ENCODE data around the gene NQO2.
A peak's percentile ranks its signal among the peaks of the same experiment; 100 is the strongest.
"Not testable (repeated sequence)": the region's sequence is repeated elsewhere in the genome, so short reads cannot be mapped to it uniquely, and the experiment has no call there.

The NQO2 gene

GRCh38 chr6:2988426-2989331 lies 11.0 kb upstream of the NQO2 start:
- Histone ChIP-seq H3K27ac (ENCODE audit: low read depth, low read length) (peak overlapping the region; percentile 98), H3K36me3 (ENCODE audit: control insufficient read depth in 5 of 5, insufficient read depth in 5 of 5, low read length in 5 of 5) (no peaks in the 10 kb centered on the region), H3K4me1 (ENCODE audit: control insufficient read depth in 5 of 5, insufficient read depth in 5 of 5, low read length in 5 of 5) (peaks cover 11 to 39% (median 29%) of the 10 kb centered on the region in 5 donors), H3K9ac (ENCODE audit: low read length in 5 of 5) (peak overlapping the region; percentile 66 to 96 (median 76)), H3K9me3 (ENCODE audit: control insufficient read depth in 5 of 5, low read length in 5 of 5) (no peaks in the 10 kb centered on the region), H3K4me3 (ENCODE audit: low read depth in 1 of 5, low read length in 5 of 5) (peak overlapping the region; percentile 81 to 96 (median 88)), H3K27me3 (ENCODE audit: control insufficient read depth in 5 of 5, insufficient read depth in 4 of 5, low read length in 5 of 5) (no peaks in the 10 kb centered on the region)

DNA sequence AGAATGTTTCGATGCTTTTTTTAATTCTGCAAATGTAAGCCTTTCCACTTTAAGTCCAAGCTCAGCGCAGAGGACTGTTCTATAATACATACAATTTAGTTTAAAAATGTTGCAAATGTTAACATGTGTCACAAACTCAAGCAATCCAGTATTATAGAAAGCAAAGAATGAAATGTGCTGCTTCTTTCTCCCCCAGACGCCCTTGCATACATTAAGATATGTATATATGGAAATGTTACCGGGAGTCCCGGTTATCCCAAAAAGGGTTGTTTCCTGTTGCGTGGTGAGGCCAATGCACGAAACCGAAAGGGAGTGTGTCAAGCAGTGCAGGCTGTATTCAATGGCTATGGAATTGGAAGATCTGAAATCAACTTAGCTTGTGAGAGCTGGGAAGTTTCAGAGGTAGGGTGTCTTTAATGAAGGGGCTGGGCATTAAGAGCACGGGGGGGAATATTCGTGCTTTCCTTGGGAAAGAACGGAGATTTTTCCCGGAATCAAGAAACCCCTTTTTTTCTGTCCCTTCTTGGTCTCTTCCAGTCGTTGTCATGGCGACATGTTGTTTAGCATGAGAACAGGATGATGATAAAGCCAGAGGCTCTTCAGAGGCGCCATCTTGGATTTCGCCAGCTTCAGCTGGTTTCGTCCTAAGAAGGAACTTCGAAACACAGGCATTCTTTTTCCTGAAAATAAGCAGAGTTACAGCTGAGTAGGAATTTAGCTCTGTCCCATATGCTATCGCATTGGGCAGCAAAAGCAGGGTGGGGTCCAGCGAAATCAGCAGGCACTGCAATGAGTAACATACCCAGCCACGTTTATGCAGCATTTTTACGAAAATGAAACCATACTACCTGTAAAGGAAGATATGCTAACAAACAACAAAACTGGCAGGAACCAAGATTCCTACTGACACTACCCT lies 10.1 kb upstream of the NQO2 start:
- peak overlapping the region; percentile 81 to 96 (median 88) for H3K4me3 ChIP-seq (ENCODE audit: low read depth in 1 of 5, low read length in 5 of 5)
- H3K27ac ChIP-seq (ENCODE audit: low read depth, low read length), result peak overlapping the region; percentile 98
- no peaks in the 10 kb centered on the region for H3K27me3 ChIP-seq (ENCODE audit: control insufficient read depth in 5 of 5, insufficient read depth in 4 of 5, low read length in 5 of 5)
- peaks cover 11 to 39% (median 29%) of the 10 kb centered on the region in 5 donors for H3K4me1 ChIP-seq (ENCODE audit: control insufficient read depth in 5 of 5, insufficient read depth in 5 of 5, low read length in 5 of 5)
- H3K9me3 ChIP-seq (ENCODE audit: control insufficient read depth in 5 of 5, low read length in 5 of 5), result no peaks in the 10 kb centered on the region
- H3K9ac ChIP-seq (ENCODE audit: low read length in 5 of 5), result peak overlapping the region; percentile 75 to 96 (median 89)
- peaks cover 0 to 3% (median 0%) of the 10 kb centered on the region in 5 donors for H3K36me3 ChIP-seq (ENCODE audit: control insufficient read depth in 5 of 5, insufficient read depth in 5 of 5, low read length in 5 of 5)

DNA sequence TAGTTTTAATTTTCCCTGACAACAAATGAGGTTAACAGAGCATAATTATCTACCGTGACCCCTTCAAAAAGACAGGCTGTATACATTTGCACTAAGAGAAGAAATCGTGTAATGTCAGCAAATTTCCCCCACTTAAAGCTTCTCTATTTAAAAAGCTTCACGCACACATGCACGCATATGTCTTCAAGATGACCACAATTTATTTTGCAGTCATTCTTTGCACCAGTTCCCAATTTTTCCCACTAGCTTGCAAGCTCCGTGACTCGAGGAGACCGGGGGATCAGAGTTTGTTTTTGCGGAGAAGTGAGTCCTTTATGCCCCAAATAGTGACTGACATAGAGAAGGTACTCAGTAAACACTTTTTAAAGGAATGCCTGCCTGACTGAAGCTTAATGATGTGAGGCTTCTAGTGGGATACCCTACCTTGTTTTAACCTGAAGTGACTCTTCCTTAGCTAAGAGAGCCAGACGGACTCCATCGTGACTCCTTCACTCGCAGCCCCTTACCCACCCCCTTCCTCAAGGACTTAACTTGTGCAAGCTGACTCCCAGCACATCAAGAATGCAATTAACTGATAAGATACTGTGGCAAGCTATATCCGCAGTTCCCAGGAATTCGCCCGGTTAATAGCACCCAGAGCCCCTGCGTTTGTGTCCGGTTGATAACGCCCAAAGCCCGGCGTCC lies 9.3 kb upstream of the NQO2 start:
- Histone ChIP-seq H3K27ac (ENCODE audit: low read depth, low read length) (peak overlapping the region; percentile 98), H3K27me3 (ENCODE audit: control insufficient read depth in 5 of 5, insufficient read depth in 4 of 5, low read length in 5 of 5) (no peaks in the 10 kb centered on the region), H3K36me3 (ENCODE audit: control insufficient read depth in 5 of 5, insufficient read depth in 5 of 5, low read length in 5 of 5) (peaks cover 0 to 3% (median 0%) of the 10 kb centered on the region in 5 donors), H3K9me3 (ENCODE audit: control insufficient read depth in 5 of 5, low read length in 5 of 5) (no peaks in the 10 kb centered on the region), H3K4me1 (ENCODE audit: control insufficient read depth in 5 of 5, insufficient read depth in 5 of 5, low read length in 5 of 5) (peaks cover 11 to 39% (median 29%) of the 10 kb centered on the region in 5 donors), H3K4me3 (ENCODE audit: low read depth in 1 of 5, low read length in 5 of 5) (peak overlapping the region; percentile 81 to 96 (median 88)), H3K9ac (ENCODE audit: low read length in 5 of 5) (peak overlapping the region; percentile 75 to 96 (median 89))

- Histone ChIP-seq H3K36me3 (ENCODE audit: control insufficient read depth in 5 of 5, insufficient read depth in 5 of 5, low read length in 5 of 5) (peaks cover 0 to 3% (median 0%) of the 10 kb centered on the region in 5 donors), H3K27me3 (ENCODE audit: control insufficient read depth in 5 of 5, insufficient read depth in 4 of 5, low read length in 5 of 5) (no peaks in the 10 kb centered on the region), H3K4me1 (ENCODE audit: control insufficient read depth in 5 of 5, insufficient read depth in 5 of 5, low read length in 5 of 5) (peaks cover 11 to 39% (median 29%) of the 10 kb centered on the region in 5 donors), H3K9ac (ENCODE audit: low read length in 5 of 5) (peak overlapping the region; percentile 34 to 96 (median 76)), H3K27ac (ENCODE audit: low read depth, low read length) (peak overlapping the region; percentile 98), H3K4me3 (ENCODE audit: low read depth in 1 of 5, low read length in 5 of 5) (peak overlapping the region; percentile 81 to 96 (median 88)), H3K9me3 (ENCODE audit: control insufficient read depth in 5 of 5, low read length in 5 of 5) (no peaks in the 10 kb centered on the region)
Observed at GRCh38 chr6:2990932-2991506, 8.7 kb upstream of the NQO2 start.

- Histone ChIP-seq H3K36me3 (ENCODE audit: control insufficient read depth in 5 of 5, insufficient read depth in 5 of 5, low read length in 5 of 5) (peaks cover 0 to 3% (median 0%) of the 10 kb centered on the region in 5 donors), H3K9ac (ENCODE audit: low read length in 5 of 5) (no peak overlapping the region), H3K27ac (ENCODE audit: low read depth, low read length) (no peak overlapping the region), H3K27me3 (ENCODE audit: control insufficient read depth in 5 of 5, insufficient read depth in 4 of 5, low read length in 5 of 5) (no peaks in the 10 kb centered on the region), H3K4me3 (ENCODE audit: low read depth in 1 of 5, low read length in 5 of 5) (no peak overlapping the region), H3K4me1 (ENCODE audit: control insufficient read depth in 5 of 5, insufficient read depth in 5 of 5, low read length in 5 of 5) (peaks cover 11 to 34% (median 20%) of the 10 kb centered on the region in 5 donors), H3K9me3 (ENCODE audit: control insufficient read depth in 5 of 5, low read length in 5 of 5) (no peaks in the 10 kb centered on the region)
Observed at GRCh38 chr6:2992330-2992979, 7.2 kb upstream of the NQO2 start.

DNA sequence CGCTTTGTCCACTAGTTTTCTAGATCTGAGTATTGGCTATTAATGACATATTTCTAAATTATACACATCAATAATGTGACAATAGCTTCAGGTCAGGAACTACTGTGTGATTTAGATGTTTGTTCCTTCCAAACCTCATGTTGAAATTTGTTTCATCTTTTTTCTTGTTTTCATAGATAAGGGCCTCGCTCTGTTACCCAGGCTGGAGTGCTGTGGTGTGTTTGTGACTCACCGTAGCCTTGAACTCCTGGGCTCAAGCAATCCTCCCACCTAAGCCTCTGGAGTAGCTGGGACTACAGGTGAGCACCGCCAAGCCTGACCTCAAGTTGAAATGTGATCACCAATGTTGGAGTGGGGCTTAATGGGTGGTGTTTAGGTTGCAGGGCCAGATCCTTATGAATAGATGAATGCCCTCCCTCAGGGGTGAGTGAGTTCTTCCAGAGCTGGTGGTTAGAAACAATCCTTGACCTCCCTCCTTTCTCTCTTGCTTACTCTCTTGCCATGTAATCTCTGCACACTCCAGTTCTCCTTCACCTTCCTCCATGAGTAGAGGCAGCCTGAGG lies 5.9 kb upstream of the NQO2 start:
- Histone ChIP-seq H3K4me3 (ENCODE audit: low read depth in 1 of 5, low read length in 5 of 5) (no peak overlapping the region), H3K36me3 (ENCODE audit: control insufficient read depth in 5 of 5, insufficient read depth in 5 of 5, low read length in 5 of 5) (peaks cover 0 to 3% (median 0%) of the 10 kb centered on the region in 5 donors), H3K9ac (ENCODE audit: low read length in 5 of 5) (no peak overlapping the region), H3K9me3 (ENCODE audit: control insufficient read depth in 5 of 5, low read length in 5 of 5) (no peaks in the 10 kb centered on the region), H3K4me1 (ENCODE audit: control insufficient read depth in 5 of 5, insufficient read depth in 5 of 5, low read length in 5 of 5) (peaks cover 8 to 27% (median 15%) of the 10 kb centered on the region in 5 donors), H3K27ac (ENCODE audit: low read depth, low read length) (no peak overlapping the region), H3K27me3 (ENCODE audit: control insufficient read depth in 5 of 5, insufficient read depth in 4 of 5, low read length in 5 of 5) (no peaks in the 10 kb centered on the region)

DNA sequence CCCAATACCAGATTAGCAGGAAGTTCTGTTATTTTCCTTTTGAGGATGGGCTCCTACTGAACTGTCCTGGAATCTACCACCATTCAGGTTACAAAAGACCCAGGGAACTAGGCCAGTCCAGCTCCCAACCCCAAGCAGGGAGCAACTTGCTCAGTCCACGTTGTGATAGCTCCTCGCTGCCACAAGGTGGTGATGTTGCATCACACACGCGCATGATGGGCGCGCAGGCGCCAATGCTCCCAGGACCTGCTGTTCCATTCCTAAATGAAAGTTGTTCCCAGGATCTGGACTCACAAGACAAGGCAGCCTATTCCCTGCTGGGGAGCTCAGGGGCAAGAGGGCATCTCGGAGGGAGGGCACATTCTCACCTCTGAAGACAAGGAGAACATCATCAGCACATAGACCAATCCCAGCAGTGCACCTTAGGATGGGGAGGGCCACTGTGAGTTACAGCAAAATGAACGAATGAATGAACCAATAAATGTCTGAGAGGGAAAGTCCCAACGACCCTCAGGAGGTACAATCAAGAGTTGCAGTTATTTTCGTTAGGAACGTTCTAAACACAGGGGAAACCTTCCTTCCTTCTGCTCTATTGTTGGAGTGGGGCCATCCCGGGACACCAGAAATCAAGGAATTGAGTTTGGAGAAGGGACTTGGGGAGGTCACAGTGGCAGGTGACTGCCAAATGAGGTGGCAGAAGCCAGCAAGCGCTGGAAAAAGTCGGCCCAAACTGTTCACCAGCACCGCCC lies 1.3 kb upstream of the NQO2 start:
- peak overlapping the region; percentile 88 for H3K27ac ChIP-seq (ENCODE audit: low read depth, low read length)
- H3K9ac ChIP-seq (ENCODE audit: low read length in 5 of 5), result peak overlapping the region in 3 of 5 donors; percentile 21 to 68 (median 60)
- not testable (repeated sequence) for H3K9me3 ChIP-seq (ENCODE audit: control insufficient read depth in 5 of 5, low read length in 5 of 5)

GRCh38 chr6:2998998-2999617 lies 586 bp upstream of the NQO2 start:
- H3K27ac ChIP-seq (ENCODE audit: low read depth, low read length), result peak overlapping the region; percentile 88
- no peaks in the 10 kb centered on the region for H3K9me3 ChIP-seq (ENCODE audit: control insufficient read depth in 5 of 5, low read length in 5 of 5)
- H3K4me3 ChIP-seq (ENCODE audit: low read depth in 1 of 5, low read length in 5 of 5), result peak overlapping the region; percentile 50 to 69 (median 66)
- H3K4me1 ChIP-seq (ENCODE audit: control insufficient read depth in 5 of 5, insufficient read depth in 5 of 5, low read length in 5 of 5), result peaks cover 6 to 28% (median 25%) of the 10 kb centered on the region in 5 donors
- peak overlapping the region in 3 of 5 donors; percentile 21 to 68 (median 60) for H3K9ac ChIP-seq (ENCODE audit: low read length in 5 of 5)
- H3K27me3 ChIP-seq (ENCODE audit: control insufficient read depth in 5 of 5, insufficient read depth in 4 of 5, low read length in 5 of 5), result no peaks in the 10 kb centered on the region
- H3K36me3 ChIP-seq (ENCODE audit: control insufficient read depth in 5 of 5, insufficient read depth in 5 of 5, low read length in 5 of 5), result peaks cover 0 to 3% (median 2%) of the 10 kb centered on the region in 5 donors

More for the DNA sequence above, 1.3 kb upstream of the NQO2 start:
- peaks cover 6 to 28% (median 25%) of the 10 kb centered on the region in 5 donors for H3K4me1 ChIP-seq (ENCODE audit: control insufficient read depth in 5 of 5, insufficient read depth in 5 of 5, low read length in 5 of 5)
- not testable (repeated sequence) for H3K36me3 ChIP-seq (ENCODE audit: control insufficient read depth in 5 of 5, insufficient read depth in 5 of 5, low read length in 5 of 5); H3K27me3 ChIP-seq (ENCODE audit: control insufficient read depth in 5 of 5, insufficient read depth in 4 of 5, low read length in 5 of 5)
- H3K4me3 ChIP-seq (ENCODE audit: low read depth in 1 of 5, low read length in 5 of 5), result peak overlapping the region in 4 of 5 donors; percentile 65 to 69 (median 66)
